A673 (cell line): ENCODE results near the gene CSGALNACT2. TPM values are rescaled to one million over a fixed set of nuclear protein-coding genes. Genes with fewer than 3 reads are reported as not detected.

Source experiments
- BruUV-seq: library from RNA; stranded (reverse); fragments of 400-500 nt; replicated peaks from 2 replicates; lab custom pipeline; 2021; lab: Mats Ljungman, UMichigan
- CTCF ChIA-PET: fragments of 300-600 bp; sonication (Branson Sonifier 250); formaldehyde crosslinking; loops from one replicate; lab custom pipeline; 2022; ENCODE audit warnings: antibody characterized with exemption; lab: Charles Lee
- POLR2A ChIA-PET: fragments of 300-600 bp; sonication (Branson Sonifier 250); formaldehyde crosslinking; loops from one replicate; lab custom pipeline; 2022; ENCODE audit warnings: antibody characterized with exemption; ENCODE audit not compliant: low non-redundant PET; lab: Charles Lee
- DNase-seq: peaks from one replicate; pipeline ENCODE4 v3.0.0-alpha.2; 2015; ENCODE audit warnings: low spot score
- H3K27ac ChIP-seq: fragments of 200-600 bp; sonication (generic); 2 replicates; pipeline ENCODE4 v1.5.1; 2016; ENCODE audit warnings: mixed run types, low read depth, mild to moderate bottlenecking, mixed read lengths, antibody characterized with exemption, low read length; ENCODE audit not compliant: poor library complexity, severe bottlenecking
- H3K27me3 ChIP-seq: fragments of 200-600 bp; sonication (generic); replicated peaks from 2 replicates; pipeline ENCODE4 v1.6.1; 2017; ENCODE audit warnings: mixed run types, low read depth, mild to moderate bottlenecking, mixed read lengths, antibody characterized with exemption, low read length; ENCODE audit not compliant: insufficient read depth, poor library complexity
- H3K36me3 ChIP-seq: fragments of 200-600 bp; sonication (generic); 2 replicates; pipeline ENCODE4 v1.6.1; 2016; ENCODE audit warnings: mixed run types, mild to moderate bottlenecking, mixed read lengths, antibody characterized with exemption, low read length; ENCODE audit not compliant: insufficient read depth, poor library complexity, severe bottlenecking
- H3K4me1 ChIP-seq: fragments of 200-600 bp; sonication (generic); 2 replicates; pipeline ENCODE4 v1.6.1; 2017; ENCODE audit warnings: mixed run types, mild to moderate bottlenecking, mixed read lengths, antibody characterized with exemption, low read length; ENCODE audit not compliant: insufficient read depth, poor library complexity, severe bottlenecking
- H3K4me3 ChIP-seq: fragments of 200-600 bp; sonication (generic); 2 replicates; pipeline ENCODE4 v1.5.1; 2016; ENCODE audit warnings: low read depth, mixed run types, mild to moderate bottlenecking, mixed read lengths, low read length; ENCODE audit not compliant: poor library complexity, severe bottlenecking
- H3K9me3 ChIP-seq: fragments of 200-600 bp; sonication (generic); 2 replicates; pipeline ENCODE4 v1.6.1; 2016; ENCODE audit warnings: mixed run types, low read depth, mild to moderate bottlenecking, mixed read lengths, antibody characterized with exemption, low read length; ENCODE audit not compliant: poor library complexity, severe bottlenecking
- CTCF ChIP-seq: fragments of 300-800, 200-600 bp; sonication (generic); conservative IDR thresholded peaks from 2 replicates; pipeline ENCODE4 v1.5.1; 2017; ENCODE audit warnings: low read depth, mild to moderate bottlenecking, antibody characterized with exemption, low read length, moderate library complexity, mixed read lengths
- EZH2 ChIP-seq: fragments of 200-600 bp; sonication (generic); IDR thresholded peaks from 2 replicates; pipeline ENCODE4 v1.6.1; 2017; ENCODE audit warnings: borderline replicate concordance, low read depth, mild to moderate bottlenecking, mixed read lengths, antibody characterized with exemption, low read length; ENCODE audit not compliant: poor library complexity, severe bottlenecking
- intact Hi-C: fragments of 100-400 bp; cut with micrococcal nuclease; formaldehyde crosslinking; loops from one replicate; pipeline ENCODE4 v1.10.0; 2022; ENCODE audit not compliant: unreplicated experiment
- total RNA-seq: library from RNA; stranded (reverse); gene quantifications from 2 replicates; pipeline ENCODE4 v1.2.3, GENCODE V29; 2021

The CSGALNACT2 gene
- total RNA-seq, 1 experiment from 2014 or later = 18.6 TPM

- Histone ChIP-seq H3K9me3 (no peaks in the 10 kb centered on the region), H3K27me3 (no peaks in the 10 kb centered on the region), H3K27ac (no peak overlapping the region), H3K4me3 (no peak overlapping the region), H3K36me3 (no peaks in the 10 kb centered on the region), H3K4me1 (no peaks in the 10 kb centered on the region)
- DNase-seq = no peak
- ChIA-PET POLR2A (no interaction called here), CTCF (no interaction called here)
- intact Hi-C loops = no loop called here
- no TSS peak for BruUV-seq
- TF ChIP-seq CTCF (no peak), EZH2 (no peak)
Observed at GRCh38 chr10:43127442-43127841, 10.8 kb upstream of the CSGALNACT2 start.

- TF ChIP-seq EZH2 (no peak), CTCF (no peak)
- CTCF ChIA-PET = no interaction called here
- H3K27me3 ChIP-seq = no peaks in the 10 kb centered on the region
- BruUV-seq = no TSS peak
- H3K36me3 ChIP-seq = no peaks in the 10 kb centered on the region
- no peak overlapping the region for H3K27ac ChIP-seq
- H3K4me3 ChIP-seq = no peak overlapping the region
- intact Hi-C loops = no loop called here
- no peaks in the 10 kb centered on the region for H3K4me1 ChIP-seq
- no peaks in the 10 kb centered on the region for H3K9me3 ChIP-seq
- DNase-seq = no peak
- POLR2A ChIA-PET = no interaction called here
Observed at GRCh38 chr10:43128331-43128730, 9.9 kb upstream of the CSGALNACT2 start.

GRCh38 chr10:43128958-43129706 lies 9.1 kb upstream of the CSGALNACT2 start:
- intact Hi-C loops = no loop called here
- DNase-seq = peak; percentile 22
- Histone ChIP-seq H3K4me3 (no peak overlapping the region), H3K36me3 (no peaks in the 10 kb centered on the region), H3K4me1 (no peaks in the 10 kb centered on the region), H3K27ac (no peak overlapping the region), H3K27me3 (no peaks in the 10 kb centered on the region), H3K9me3 (no peaks in the 10 kb centered on the region)
- no peak for TF ChIP-seq CTCF
- TF ChIP-seq EZH2 = no peak
- BruUV-seq = TSS peak; percentile 20
- CTCF ChIA-PET = no interaction called here
- POLR2A ChIA-PET = no interaction called here
